H1 (cell line): ENCODE results near the gene PARM1. TPM values are rescaled to one million over a fixed set of nuclear protein-coding genes. Genes with fewer than 3 reads are reported as not detected.

Experiments
- CTCF ChIA-PET: fragments of 300-600 bp; sonication (Branson Sonifier 250); formaldehyde crosslinking; loops from one replicate; lab custom pipeline; 2021; ENCODE audit not compliant: partially characterized antibody; lab: Charles Lee
- POLR2A ChIA-PET: fragments of 300-600 bp; sonication (Branson Sonifier 250); formaldehyde crosslinking; loops from one replicate; lab custom pipeline; 2021; ENCODE audit warnings: inconsistent platforms; ENCODE audit not compliant: partially characterized antibody; lab: Charles Lee
- DNase-seq, 2 experiments: peaks; one replicate each; pipeline versions ENCODE4 v3.0.0 to v3.0.0-alpha.2; 2010 to 2022; ENCODE audit warnings: low spot score in 2 of 2, low read depth in 1 of 2, mixed read lengths in 1 of 2
- FAIRE-seq: peaks from 2 replicates; lab custom pipeline; 2011; peaks lifted over from hg19 to GRCh38; lab: Jason Lieb, UNC
- H2AFZ ChIP-seq: 2 replicates; pipeline ENCODE4 v1.8.1; 2012; ENCODE audit warnings: low read length, inconsistent platforms
- H2AK5ac ChIP-seq: 2 replicates; pipeline ENCODE4 v1.6.1; 2013; ENCODE audit warnings: low read depth, low read length
- H2BK120ac ChIP-seq: replicated peaks from 2 replicates; pipeline ENCODE3; 2013; ENCODE audit warnings: low read depth, low read length, inconsistent platforms
- H2BK12ac ChIP-seq: 2 replicates; pipeline ENCODE4 v1.6.1; 2013; ENCODE audit warnings: low read depth, low read length
- H2BK15ac ChIP-seq: 2 replicates; pipeline ENCODE4 v1.6.1; 2013; ENCODE audit warnings: low read length
- H2BK20ac ChIP-seq: 2 replicates; pipeline ENCODE4 v1.6.1; 2013; ENCODE audit warnings: low read length
- H2BK5ac ChIP-seq: 2 replicates; pipeline ENCODE4 v1.6.1; 2013; ENCODE audit warnings: low read depth, low read length
- H3K14ac ChIP-seq: 2 replicates; pipeline ENCODE4 v1.6.1; 2013; ENCODE audit warnings: inconsistent platforms; ENCODE audit not compliant: insufficient read length
- H3K18ac ChIP-seq: 2 replicates; pipeline ENCODE4 v1.6.1; 2013; ENCODE audit warnings: low read length; ENCODE audit errors: extremely low read depth
- H3K23ac ChIP-seq: 2 replicates; pipeline ENCODE4 v1.6.1; 2013; ENCODE audit warnings: inconsistent platforms; ENCODE audit not compliant: insufficient read length
- H3K23me2 ChIP-seq: 2 replicates; pipeline ENCODE4 v1.6.1; 2013; ENCODE audit warnings: low read depth, low read length
- H3K27ac ChIP-seq: 2 replicates; pipeline ENCODE4 v1.6.1; 2011; ENCODE audit warnings: low read depth, low read length, inconsistent platforms
- H3K27me3 ChIP-seq, 4 experiments: replicated peaks in 1 of 4; 1 replicate in 1 of 4; 2 replicates in 3 of 4; pipeline versions ENCODE4 v1.6.1 to v1.8.1; 2011 to 2013; ENCODE audit warnings: low read length in 3 of 4, mild to moderate bottlenecking in 3 of 4, inconsistent platforms in 2 of 4, mixed read lengths in 2 of 4, moderate library complexity in 1 of 4; ENCODE audit not compliant: control insufficient read depth in 3 of 4, insufficient read depth in 3 of 4; ENCODE audit errors: extremely low read depth in 1 of 4
- H3K36me3 ChIP-seq, 4 experiments: 2 replicates each; pipeline versions ENCODE4 v1.6.1 to v1.8.1; 2011 to 2013; ENCODE audit warnings: mild to moderate bottlenecking in 4 of 4, low read length in 3 of 4, moderate library complexity in 2 of 4, control low read depth in 1 of 4, inconsistent platforms in 1 of 4; ENCODE audit not compliant: insufficient read depth in 4 of 4, control insufficient read depth in 2 of 4
- H3K4ac ChIP-seq: replicated peaks from 2 replicates; pipeline ENCODE3; 2013; ENCODE audit warnings: low read length, low read depth, mixed read lengths, inconsistent platforms; ENCODE audit not compliant: insufficient read length
- H3K4me1 ChIP-seq, 4 experiments: replicated peaks in 1 of 4; 1 replicate in 1 of 4; 2 replicates in 3 of 4; pipeline versions ENCODE4 v1.6.1 to v1.8.1; 2011 to 2013; ENCODE audit warnings: low read length in 3 of 4, inconsistent platforms in 2 of 4, mixed read lengths in 1 of 4; ENCODE audit not compliant: insufficient read depth in 4 of 4, control insufficient read depth in 3 of 4
- H3K4me2 ChIP-seq, 2 experiments: 2 replicates each; pipeline versions ENCODE4 v1.6.1 to v1.8.1; 2011 to 2013; ENCODE audit warnings: low read depth in 2 of 2, low read length in 2 of 2, control low read depth in 1 of 2, inconsistent platforms in 1 of 2, mild to moderate bottlenecking in 1 of 2; ENCODE audit not compliant: insufficient read depth in 1 of 2
- H3K4me3 ChIP-seq, 4 experiments: fragments of 200-600, 300-600 bp in 1 of 4; sonication (generic), shearing (Covaris generic), sonication (Bioruptor Twin) in 1 of 4; 2 replicates each; pipeline versions ENCODE4 v1.5.1 to v1.8.1; 2011 to 2016; ENCODE audit warnings: low read length in 4 of 4, low read depth in 3 of 4, control low read depth in 2 of 4, inconsistent platforms in 2 of 4, mild to moderate bottlenecking in 2 of 4, mixed read lengths in 1 of 4, moderate library complexity in 1 of 4; ENCODE audit not compliant: insufficient read depth in 2 of 4; ENCODE audit errors: extremely low read depth in 1 of 4
- H3K56ac ChIP-seq: replicated peaks from 2 replicates; pipeline ENCODE3; 2013; ENCODE audit warnings: low read depth, mild to moderate bottlenecking, mixed read lengths, low read length, inconsistent platforms; ENCODE audit not compliant: insufficient read length
- H3K79me1 ChIP-seq: 2 replicates; pipeline ENCODE4 v1.6.1; 2013; ENCODE audit warnings: low read depth, low read length, control low read depth
- H3K79me2 ChIP-seq, 2 experiments: 2 replicates each; pipeline versions ENCODE4 v1.6.1 to v1.8.1; 2012 to 2013; ENCODE audit warnings: low read length in 2 of 2, mild to moderate bottlenecking in 2 of 2, inconsistent platforms in 1 of 2; ENCODE audit not compliant: insufficient read depth in 2 of 2, control insufficient read depth in 1 of 2
- H3K9ac ChIP-seq, 4 experiments: replicated peaks in 1 of 4; 1 replicate in 1 of 4; 2 replicates in 3 of 4; pipeline versions ENCODE4 v1.6.1 to v1.8.1; 2011 to 2013; ENCODE audit warnings: low read depth in 3 of 4, low read length in 3 of 4, control low read depth in 2 of 4, mild to moderate bottlenecking in 2 of 4, moderate library complexity in 2 of 4, inconsistent platforms in 1 of 4; ENCODE audit errors: extremely low read depth in 1 of 4
- H3K9me3 ChIP-seq, 2 experiments: 2 replicates each; pipeline versions ENCODE4 v1.6.1 to v1.8.1; 2012 to 2013; ENCODE audit warnings: mild to moderate bottlenecking in 2 of 2, moderate library complexity in 2 of 2, control low read depth in 1 of 2, inconsistent platforms in 1 of 2, low read depth in 1 of 2, low read length in 1 of 2, mixed read lengths in 1 of 2; ENCODE audit not compliant: insufficient read depth in 2 of 2
- H4K20me1 ChIP-seq, 2 experiments: replicated peaks in 1 of 2; 2 replicates each; pipeline versions ENCODE3 to v1.8.1; 2011 to 2013; ENCODE audit warnings: inconsistent platforms in 2 of 2, low read length in 2 of 2, mild to moderate bottlenecking in 1 of 2; ENCODE audit not compliant: insufficient read depth in 2 of 2, control insufficient read depth in 1 of 2
- H4K5ac ChIP-seq: 2 replicates; pipeline ENCODE4 v1.6.1; 2013; ENCODE audit warnings: low read length, low read depth, mixed read lengths, inconsistent platforms; ENCODE audit not compliant: insufficient read length
- H4K8ac ChIP-seq: 2 replicates; pipeline ENCODE4 v1.8.0; 2013; ENCODE audit warnings: mild to moderate bottlenecking, moderate library complexity, low read length, inconsistent platforms; ENCODE audit not compliant: insufficient read depth; ENCODE audit errors: extremely low read depth
- H4K91ac ChIP-seq: replicated peaks from 2 replicates; pipeline ENCODE3; 2013; ENCODE audit warnings: low read length, mixed read lengths, inconsistent platforms; ENCODE audit not compliant: insufficient read length
- TCF12 ChIP-seq: IDR thresholded peaks from 2 replicates; pipeline ENCODE4 v1.6.1; 2011; ENCODE audit warnings: low read depth, mild to moderate bottlenecking, low read length
- WGBS, 2 experiments: shearing (Covaris generic) in 1 of 2; methylation state at CpG; one replicate each; pipeline versions ENCODE4 v1.1.6 to v1.1.7; 2013 to 2015; ENCODE audit warnings: low lambda C conversion rate in 2 of 2, mixed read lengths in 2 of 2, inconsistent platforms in 1 of 2, low coverage in 1 of 2, missing lambda C conversion rate in 1 of 2; ENCODE audit not compliant: insufficient replicate concordance in 2 of 2, insufficient coverage in 1 of 2, insufficient read length in 1 of 2; ENCODE audit errors: extremely low coverage in 1 of 2, missing lambda C conversion rate in 1 of 2; 5-methylcytosine and 5-hydroxymethylcytosine counted together
- polyA plus RNA-seq, 7 experiments: library from polyadenylated mRNA; depleted of rRNA in 3 of 7; stranded (reverse) in 5 of 7; unstranded in 2 of 7; fragments of >200 nt in 5 of 7; fragments of 200-250 nt in 2 of 7; gene quantifications; 1 replicate in 5 of 7; 2 replicates in 1 of 7; 4 replicates in 1 of 7; pipeline versions ENCODE4 v1.2.1 to v1.2.3, GENCODE V29; 2011 to 2013; ENCODE audit warnings: missing spikeins in 2 of 7, mixed read lengths in 2 of 7
- total RNA-seq: library from RNA; stranded (reverse); fragmentation: NEBNext Ultra II Directional; extraction: Animal tissue kit (Norgen Biotek cat#: 25700); gene quantifications from 2 replicates; pipeline ENCODE4 v1.2.1, GENCODE V29; 2021

PARM1 gene
- total and polyA plus RNA-seq, 2 of the 8 experiments (the other 6 are each of a cell fraction or from before 2014, with no cell fraction given), result 2.0 to 5.3 TPM

DNA sequence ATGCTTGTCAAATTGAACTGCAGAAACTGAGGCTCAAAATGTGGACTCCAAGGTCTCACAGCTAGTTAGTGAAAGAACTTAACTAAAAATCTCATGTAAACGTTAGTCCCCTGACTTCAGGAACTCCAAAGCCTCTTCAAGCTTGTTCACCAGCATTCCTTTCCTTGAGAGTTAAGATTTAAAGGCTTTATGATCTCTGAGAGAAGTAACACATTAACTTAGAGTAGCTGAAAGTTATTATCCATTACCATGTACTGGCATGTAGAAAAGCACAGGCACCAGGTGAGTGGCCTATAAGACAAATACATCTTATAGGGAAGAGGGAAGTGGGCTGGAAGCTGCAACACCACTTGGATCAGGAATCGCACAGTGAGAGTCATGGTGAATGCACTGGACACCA lies 15.3 kb downstream of the PARM1 start:
- Histone ChIP-seq H3K9me3 (no peaks in the 10 kb centered on the region), H2BK5ac (no peak overlapping the region), H2AFZ (no peak overlapping the region), H4K5ac (no peak overlapping the region), H4K91ac (no peak overlapping the region), H3K27me3 (no peaks in the 10 kb centered on the region), H3K4me1 (no peaks in the 10 kb centered on the region), H3K4ac (no peak overlapping the region), H3K18ac (no peak overlapping the region), H3K79me2 (no peaks in the 10 kb centered on the region), H3K14ac (no peak overlapping the region), H3K27ac (no peak overlapping the region), H2BK12ac (no peak overlapping the region), H3K23me2 (no peaks in the 10 kb centered on the region), H2BK20ac (no peak overlapping the region), H3K56ac (no peak overlapping the region), H2BK120ac (no peak overlapping the region), H3K4me3 (no peak overlapping the region), H2AK5ac (no peak overlapping the region), H3K4me2 (no peak overlapping the region), H3K36me3 (no peaks in the 10 kb centered on the region), H3K9ac (no peak overlapping the region), H4K8ac (no peak overlapping the region), H2BK15ac (no peak overlapping the region), H3K23ac (no peak overlapping the region), H3K79me1 (no peaks in the 10 kb centered on the region), H4K20me1 (no peaks in the 10 kb centered on the region)
- 88% methylated on average over 2 of the region's 2 CpGs; no CpG with 5 or more reads in 1 of the 2 experiments for WGBS, 2 experiments
- no peak for DNase-seq
- no peak for FAIRE-seq
- POLR2A ChIA-PET, result no interaction called here
- TF ChIP-seq TCF12, result no peak
- CTCF ChIA-PET, result interaction anchor here (1.6 kb wide), 1 partner anchor 22 kb away, joined by 5 read pairs; no protein-coding TSS in a partner anchor
